Uterus (tissue), 4 donors: ENCODE results near the gene SCGB2A2. TPM values are rescaled to one million over a fixed set of nuclear protein-coding genes. Genes with fewer than 3 reads are reported as not detected.

Experiments
- DNase-seq, 2 donors: peaks; one replicate each; pipeline ENCODE4 v3.0.0-alpha.2; 2019 to 2020
- H3K27ac ChIP-seq, 2 donors: fragments of 200-600 bp; sonication (generic); 1 replicate in 1 of 2; 2 replicates in 1 of 2; pipeline ENCODE4 v1.5.1; 2016 to 2018
- H3K27me3 ChIP-seq, 2 donors: fragments of 200-600 bp; sonication (generic); one replicate each; pipeline ENCODE4 v1.5.1; 2018 to 2019; ENCODE audit warnings: control low read depth in 1 of 2
- H3K36me3 ChIP-seq, 2 donors: fragments of 200-600 bp; sonication (generic); one replicate each; pipeline ENCODE4 v1.5.1; 2019; ENCODE audit warnings: control low read depth in 1 of 2
- H3K4me1 ChIP-seq, 2 donors: fragments of 200-600 bp; sonication (generic); one replicate each; pipeline ENCODE4 v1.5.1; 2018 to 2019; ENCODE audit warnings: control low read depth in 1 of 2
- H3K4me3 ChIP-seq, 2 donors: fragments of 200-600 bp; sonication (generic); 1 replicate in 1 of 2; 2 replicates in 1 of 2; pipeline ENCODE4 v1.5.1; 2018 to 2019; ENCODE audit warnings: mild to moderate bottlenecking in 1 of 2
- H3K9me3 ChIP-seq, 2 donors: fragments of 200-600 bp; sonication (generic); one replicate each; pipeline ENCODE4 v1.5.1; 2019; ENCODE audit warnings: control low read depth in 1 of 2
- POLR2A ChIP-seq, 2 donors: fragments of 450-650 bp; IDR thresholded peaks; one replicate each; pipeline ENCODE4 v1.6.1; 2016; ENCODE audit warnings: antibody characterized with exemption in 2 of 2, mild to moderate bottlenecking in 1 of 2, moderate library complexity in 1 of 2
- intact Hi-C: fragments of 100-400 bp; cut with DNase I; formaldehyde crosslinking; loops from one replicate; pipeline ENCODE4 v1.15.1; 2023; ENCODE audit warnings: low total_unique reads
- total RNA-seq, 4 donors: library from RNA; depleted of rRNA in 3 of 4; stranded (reverse); fragments of >200 nt in 3 of 4; gene quantifications; one replicate each; pipeline versions ENCODE4 v1.1.0 to v1.2.4, GENCODE V29; 2014 to 2023
- TF ChIP-seq, protein P1 (sequence below), 4 experiments: fragments of 200-600 bp in 2 of 4; fragments of 450-650 bp in 2 of 4; sonication (generic) in 2 of 4; IDR thresholded peaks; one replicate each; pipeline ENCODE4 v1.5.1; 2016 to 2019; ENCODE audit warnings: antibody characterized with exemption in 4 of 4, mild to moderate bottlenecking in 2 of 4, moderate library complexity in 1 of 4
- donor health status: DM: yes; HTN: yes; CAD: no.

SCGB2A2 gene
- not detected for total RNA-seq

- no peaks in the 10 kb centered on the region for H3K27me3 ChIP-seq
- no peaks in the 10 kb centered on the region for H3K4me1 ChIP-seq
- no peaks in the 10 kb centered on the region for H3K9me3 ChIP-seq
- no peak within 1 kb of the TSS for H3K27ac ChIP-seq
- TF ChIP-seq, protein P1, sequence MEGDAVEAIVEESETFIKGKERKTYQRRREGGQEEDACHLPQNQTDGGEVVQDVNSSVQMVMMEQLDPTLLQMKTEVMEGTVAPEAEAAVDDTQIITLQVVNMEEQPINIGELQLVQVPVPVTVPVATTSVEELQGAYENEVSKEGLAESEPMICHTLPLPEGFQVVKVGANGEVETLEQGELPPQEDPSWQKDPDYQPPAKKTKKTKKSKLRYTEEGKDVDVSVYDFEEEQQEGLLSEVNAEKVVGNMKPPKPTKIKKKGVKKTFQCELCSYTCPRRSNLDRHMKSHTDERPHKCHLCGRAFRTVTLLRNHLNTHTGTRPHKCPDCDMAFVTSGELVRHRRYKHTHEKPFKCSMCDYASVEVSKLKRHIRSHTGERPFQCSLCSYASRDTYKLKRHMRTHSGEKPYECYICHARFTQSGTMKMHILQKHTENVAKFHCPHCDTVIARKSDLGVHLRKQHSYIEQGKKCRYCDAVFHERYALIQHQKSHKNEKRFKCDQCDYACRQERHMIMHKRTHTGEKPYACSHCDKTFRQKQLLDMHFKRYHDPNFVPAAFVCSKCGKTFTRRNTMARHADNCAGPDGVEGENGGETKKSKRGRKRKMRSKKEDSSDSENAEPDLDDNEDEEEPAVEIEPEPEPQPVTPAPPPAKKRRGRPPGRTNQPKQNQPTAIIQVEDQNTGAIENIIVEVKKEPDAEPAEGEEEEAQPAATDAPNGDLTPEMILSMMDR (IDR thresholded peaks at IDR 0.05): no peak
- no peak for TF ChIP-seq POLR2A (IDR thresholded peaks at IDR 0.05)
- intact Hi-C loops: no loop called here
- H3K36me3 ChIP-seq: no peaks in the 10 kb centered on the region
- no peak within 1 kb of the TSS for H3K4me3 ChIP-seq
- DNase-seq: no peak
Measured at GRCh38 chr11:62269654-62270278, at the start of gene SCGB2A2. Gene SCGB2A2 (plus strand): TSS chr11:62270158. CDS start chr11:62270217, 59 bp downstream.

- Histone ChIP-seq H3K4me3 (no peak overlapping the region), H3K27ac (no peak overlapping the region), H3K36me3 (no peaks in the 10 kb centered on the region), H3K9me3 (peaks cover 0 to 5% of the 10 kb centered on the region in 2 donors), H3K27me3 (no peaks in the 10 kb centered on the region), H3K4me1 (no peaks in the 10 kb centered on the region)
- no peak for DNase-seq
- intact Hi-C loops: no loop called here
- TF ChIP-seq POLR2A (IDR thresholded peaks at IDR 0.05): no peak
- TF ChIP-seq, protein P1 (IDR thresholded peaks at IDR 0.05): no peak
Measured at GRCh38 chr11:62221498-62221897, 48.5 kb upstream of the SCGB2A2 start.

GRCh38 chr11:62223095-62223494 is 46.9 kb upstream of the SCGB2A2 start:
- Histone ChIP-seq H3K27me3 (no peaks in the 10 kb centered on the region), H3K36me3 (no peaks in the 10 kb centered on the region), H3K4me3 (no peak overlapping the region), H3K9me3 (peaks cover 0 to 5% of the 10 kb centered on the region in 2 donors), H3K27ac (no peak overlapping the region), H3K4me1 (no peaks in the 10 kb centered on the region)
- DNase-seq: no peak
- intact Hi-C loops: no loop called here
- TF ChIP-seq, protein P1 (IDR thresholded peaks at IDR 0.05): no peak
- no peak for TF ChIP-seq POLR2A (IDR thresholded peaks at IDR 0.05)

- TF ChIP-seq, protein P1 (IDR thresholded peaks at IDR 0.05): no peak
- Histone ChIP-seq H3K27me3 (peaks cover 0 to 3% of the 10 kb centered on the region in 2 donors), H3K4me1 (no peaks in the 10 kb centered on the region), H3K27ac (no peak overlapping the region), H3K9me3 (no peaks in the 10 kb centered on the region), H3K4me3 (no peak overlapping the region), H3K36me3 (no peaks in the 10 kb centered on the region)
- no peak for DNase-seq
- intact Hi-C loops: no loop called here
Measured at GRCh38 chr11:62233730-62234129, 36.2 kb upstream of the SCGB2A2 start.

GRCh38 chr11:62236187-62236586 is 33.8 kb upstream of the SCGB2A2 start:
- H3K4me3 ChIP-seq: no peak overlapping the region
- peaks cover 0 to 3% of the 10 kb centered on the region in 2 donors for H3K27me3 ChIP-seq
- TF ChIP-seq POLR2A (IDR thresholded peaks at IDR 0.05): no peak
- TF ChIP-seq, protein P1 (IDR thresholded peaks at IDR 0.05): no peak
- H3K4me1 ChIP-seq: no peaks in the 10 kb centered on the region
- H3K9me3 ChIP-seq: no peaks in the 10 kb centered on the region
- no peaks in the 10 kb centered on the region for H3K36me3 ChIP-seq
- intact Hi-C loops: no loop called here
- DNase-seq: no peak
- H3K27ac ChIP-seq: no peak overlapping the region
